GM12872 (cell line): ENCODE results near the gene ADAM12.

Experiments
- TF ChIP-seq, protein P1 (sequence below): IDR thresholded peaks from 3 replicates; pipeline ENCODE4 v1.5.1; 2011; ENCODE audit warnings: low read depth, mild to moderate bottlenecking, low read length, moderate library complexity; ENCODE audit not compliant: insufficient read depth

Gene ADAM12

DNA sequence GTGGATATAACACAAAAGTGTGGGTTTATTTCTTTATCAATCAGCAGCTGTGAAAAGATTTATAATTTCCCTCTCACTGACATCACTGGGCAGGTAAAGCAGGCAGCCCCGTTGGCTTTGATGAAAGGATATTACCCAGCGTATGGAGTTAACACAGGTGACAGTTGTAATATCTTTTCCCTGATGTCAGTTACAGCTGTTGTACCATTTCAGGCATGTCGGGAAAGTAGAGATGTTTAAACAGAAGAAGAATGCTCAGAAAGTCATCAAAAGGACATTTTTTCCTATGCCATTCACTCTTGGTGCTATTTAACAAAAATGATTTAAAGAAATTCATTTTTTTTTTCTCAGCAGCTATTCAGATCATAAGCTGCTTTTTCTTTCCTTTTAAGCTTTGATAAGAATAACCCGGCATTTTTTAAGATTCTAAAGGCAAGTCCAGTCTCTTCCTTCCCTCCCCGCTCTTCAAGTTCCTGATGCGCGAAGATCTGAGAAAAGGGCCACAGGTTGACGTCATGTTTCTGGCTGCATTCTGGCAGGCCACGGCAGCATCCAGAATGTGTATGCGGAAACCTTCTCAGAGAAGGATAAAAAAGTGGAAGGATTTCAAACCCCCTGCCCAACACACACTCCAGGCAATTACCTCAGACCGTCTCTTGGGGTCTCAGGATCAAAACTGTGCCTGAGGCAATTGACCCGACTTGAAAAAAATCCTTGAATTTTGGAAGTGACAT is 32.5 kb upstream of the ADAM12 start:
- TF ChIP-seq, protein P1, sequence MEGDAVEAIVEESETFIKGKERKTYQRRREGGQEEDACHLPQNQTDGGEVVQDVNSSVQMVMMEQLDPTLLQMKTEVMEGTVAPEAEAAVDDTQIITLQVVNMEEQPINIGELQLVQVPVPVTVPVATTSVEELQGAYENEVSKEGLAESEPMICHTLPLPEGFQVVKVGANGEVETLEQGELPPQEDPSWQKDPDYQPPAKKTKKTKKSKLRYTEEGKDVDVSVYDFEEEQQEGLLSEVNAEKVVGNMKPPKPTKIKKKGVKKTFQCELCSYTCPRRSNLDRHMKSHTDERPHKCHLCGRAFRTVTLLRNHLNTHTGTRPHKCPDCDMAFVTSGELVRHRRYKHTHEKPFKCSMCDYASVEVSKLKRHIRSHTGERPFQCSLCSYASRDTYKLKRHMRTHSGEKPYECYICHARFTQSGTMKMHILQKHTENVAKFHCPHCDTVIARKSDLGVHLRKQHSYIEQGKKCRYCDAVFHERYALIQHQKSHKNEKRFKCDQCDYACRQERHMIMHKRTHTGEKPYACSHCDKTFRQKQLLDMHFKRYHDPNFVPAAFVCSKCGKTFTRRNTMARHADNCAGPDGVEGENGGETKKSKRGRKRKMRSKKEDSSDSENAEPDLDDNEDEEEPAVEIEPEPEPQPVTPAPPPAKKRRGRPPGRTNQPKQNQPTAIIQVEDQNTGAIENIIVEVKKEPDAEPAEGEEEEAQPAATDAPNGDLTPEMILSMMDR: no peak

DNA sequence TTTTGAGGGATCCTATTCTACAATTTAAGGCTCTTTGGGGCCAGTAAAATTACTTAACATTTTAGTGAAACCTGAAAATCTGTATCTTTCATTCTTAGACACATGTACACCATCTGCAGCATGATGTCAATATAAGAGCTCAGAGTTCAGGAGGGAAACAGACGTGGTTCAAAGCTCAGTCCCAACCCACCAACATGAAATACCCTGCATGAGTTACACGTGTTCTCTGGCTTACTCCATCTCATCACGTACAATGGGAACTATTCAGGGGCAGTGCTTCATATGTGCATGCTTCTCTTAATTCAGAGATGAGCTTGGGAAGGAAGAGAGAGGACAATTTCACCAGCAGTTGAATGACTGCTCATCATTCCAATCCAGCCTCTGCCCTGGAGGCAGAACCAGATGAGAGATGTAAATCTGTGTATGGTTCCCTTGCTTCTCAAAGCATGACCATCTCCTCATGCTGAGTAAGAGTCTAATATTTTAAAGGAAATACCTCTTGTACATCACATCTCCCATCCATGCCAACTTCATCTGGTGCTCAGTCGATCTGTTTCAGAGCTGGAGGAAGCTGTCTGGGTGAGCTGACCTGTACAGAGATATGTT is 29.0 kb upstream of the ADAM12 start:
- TF ChIP-seq, protein P1: no peak

DNA sequence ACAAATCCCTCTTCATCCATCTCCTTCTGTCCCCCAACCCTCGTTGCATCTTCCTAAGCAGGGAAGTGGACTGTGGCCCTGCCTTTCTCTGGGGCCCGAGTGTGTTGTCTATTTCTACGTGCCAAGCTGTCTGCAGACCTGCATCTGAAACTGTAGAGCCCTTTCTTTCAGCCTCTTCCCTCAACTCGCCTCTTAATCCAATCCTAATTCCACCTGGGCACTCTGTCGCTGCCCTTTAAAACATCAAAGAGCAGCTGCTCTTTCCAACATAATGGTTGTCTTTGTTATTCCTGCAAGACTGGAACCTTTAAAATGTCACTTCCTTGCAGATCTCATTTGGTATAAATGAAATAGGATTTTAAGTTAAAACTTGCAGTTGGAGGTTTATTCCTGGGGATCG is 21.5 kb upstream of the ADAM12 start:
- TF ChIP-seq, protein P1: no peak

DNA sequence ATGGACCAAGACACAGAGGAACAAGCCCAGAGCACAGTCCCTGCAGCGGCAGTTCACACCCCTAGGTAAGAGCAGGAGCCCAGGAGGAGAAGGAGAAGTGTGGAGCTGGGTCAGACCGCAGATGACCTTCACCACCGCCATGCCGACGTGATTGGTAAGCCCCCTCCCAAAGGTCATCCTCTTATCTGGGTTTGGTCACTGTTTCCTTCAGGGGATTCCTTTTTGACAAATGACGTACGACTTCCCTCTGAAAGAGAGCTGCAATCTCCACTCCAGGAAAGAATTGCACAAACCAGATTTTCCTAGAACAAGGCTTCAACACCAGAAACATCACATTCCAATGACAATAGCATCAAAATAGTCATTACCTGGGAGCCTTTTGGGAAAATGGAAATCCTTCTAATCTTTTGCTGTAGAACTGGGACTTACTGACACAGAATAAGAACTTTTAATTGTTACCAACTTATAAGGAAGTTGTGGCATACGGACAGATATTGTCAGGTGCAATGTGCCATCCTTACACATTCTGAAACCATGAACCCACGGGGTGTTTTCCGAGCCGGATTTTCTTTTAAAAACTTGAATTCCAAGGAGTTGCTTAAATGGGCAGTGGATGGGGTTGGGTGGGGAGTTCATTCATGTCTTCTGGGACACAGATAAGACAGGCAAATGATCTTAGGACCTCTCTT is 20.8 kb upstream of the ADAM12 start:
- TF ChIP-seq, protein P1: no peak

DNA sequence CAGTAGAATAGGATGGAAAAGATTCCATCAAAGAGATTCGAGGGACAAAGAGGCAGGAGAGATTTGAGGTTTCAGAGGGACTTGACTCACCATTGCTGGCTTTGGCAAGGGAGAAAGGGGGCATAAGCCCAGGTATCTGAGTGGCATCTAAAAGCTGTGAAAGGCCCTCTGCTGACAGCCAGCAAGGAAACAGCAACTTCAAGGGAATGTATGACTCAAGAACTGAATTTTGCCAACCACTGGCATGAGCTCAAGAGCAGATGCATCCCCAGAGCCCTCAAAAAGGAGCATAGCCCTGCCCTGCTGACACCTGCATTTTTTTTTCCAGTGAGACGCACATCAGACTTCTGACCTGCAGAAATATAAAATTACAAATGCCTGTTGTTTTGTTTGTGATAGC is 19.6 kb upstream of the ADAM12 start:
- TF ChIP-seq, protein P1: no peak

DNA sequence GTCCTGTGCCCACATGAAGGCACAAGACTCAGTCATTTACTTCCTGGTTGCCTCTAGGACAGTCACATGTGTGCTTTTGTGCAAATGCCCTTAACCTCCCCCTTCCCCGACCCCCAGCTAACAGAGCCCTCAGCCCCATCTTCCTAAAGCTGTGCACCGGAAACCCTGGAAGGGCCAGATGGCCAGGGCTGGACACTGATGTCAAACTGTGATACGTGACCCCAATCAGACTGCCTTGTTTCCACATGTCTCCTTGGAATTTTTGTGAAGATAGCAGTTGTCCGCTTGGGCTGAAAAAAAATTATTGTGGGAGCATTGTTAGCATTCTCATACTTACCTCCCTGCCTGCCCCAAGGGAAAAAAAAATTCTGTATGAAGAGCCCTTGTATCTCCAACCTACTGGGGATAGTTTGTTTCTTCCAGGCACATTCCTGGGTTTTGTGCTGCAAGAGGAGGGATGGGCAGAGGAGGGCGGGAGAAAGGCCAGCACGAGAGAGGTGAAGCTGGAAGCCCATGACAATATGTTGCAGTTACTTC is 17.0 kb upstream of the ADAM12 start:
- TF ChIP-seq, protein P1: no peak
